Activated effector memory CD4-positive, alpha-beta T cell treated with Interleukin-2 at 50 U/mL for 16 hours (primary cell): Measurements from ENCODE around the gene GAD2.

Experiments used
- DNase-seq: peaks from one replicate; pipeline ENCODE4 v3.0.0-alpha.2; 2020

The GAD2 gene

GRCh38 chr10:26225322-26225721 is 8.7 kb downstream of the GAD2 start:
- DNase-seq: no peak

GRCh38 chr10:26227786-26228185 is 11.2 kb downstream of the GAD2 start:
- DNase-seq: no peak

GRCh38 chr10:26232174-26232573 is 15.6 kb downstream of the GAD2 start:
- no peak for DNase-seq

GRCh38 chr10:26235761-26236160 is 19.2 kb downstream of the GAD2 start:
- DNase-seq: no peak

GRCh38 chr10:26238378-26238777 is 21.8 kb downstream of the GAD2 start:
- DNase-seq: no peak

GRCh38 chr10:26242706-26243350 is 26.3 kb downstream of the GAD2 start:
- DNase-seq: no peak

- DNase-seq: no peak
Measured at GRCh38 chr10:26243351-26243720, 26.8 kb downstream of the GAD2 start.

- no peak for DNase-seq
Measured at GRCh38 chr10:26249681-26250080, 33.1 kb downstream of the GAD2 start.

- DNase-seq: no peak
Measured at GRCh38 chr10:26251925-26252324, 35.4 kb downstream of the GAD2 start.

GRCh38 chr10:26254616-26255015 is 38.0 kb downstream of the GAD2 start:
- DNase-seq: no peak

GRCh38 chr10:26259341-26259740 is 42.8 kb downstream of the GAD2 start:
- DNase-seq: no peak

GRCh38 chr10:26269754-26270153 is 53.2 kb downstream of the GAD2 start:
- no peak for DNase-seq

GRCh38 chr10:26274391-26274790 is 57.8 kb downstream of the GAD2 start:
- no peak for DNase-seq

- DNase-seq: no peak
Measured at GRCh38 chr10:26278295-26278694, 61.7 kb downstream of the GAD2 start.

GRCh38 chr10:26290236-26290635 is 73.7 kb downstream of the GAD2 start:
- no peak for DNase-seq

- DNase-seq: no peak
Measured at GRCh38 chr10:26291721-26292480, 75.3 kb downstream of the GAD2 start.

- no peak for DNase-seq
Measured at GRCh38 chr10:26296360-26296759, 79.8 kb downstream of the GAD2 start.

GRCh38 chr10:26300001-26300400 is 83.4 kb downstream of the GAD2 start:
- no peak for DNase-seq

- no peak for DNase-seq
Measured at GRCh38 chr10:26303366-26303765, 86.8 kb downstream of the GAD2 start.

GRCh38 chr10:26310361-26310760 is 93.8 kb downstream of the GAD2 start:
- no peak for DNase-seq

- DNase-seq: no peak
Measured at GRCh38 chr10:26311383-26311940, 94.9 kb downstream of the GAD2 start.

GRCh38 chr10:26314265-26315013 is 97.9 kb downstream of the GAD2 start:
- DNase-seq: no peak

- no peak for DNase-seq
Measured at GRCh38 chr10:26318672-26319071, 102.1 kb downstream of the GAD2 start.

- DNase-seq: no peak
Measured at GRCh38 chr10:26323219-26323618, 106.6 kb downstream of the GAD2 start.
